NCI-H2107 (cell line): ENCODE measurements around the gene ASAP2.
"Not testable (repeated sequence)": the region's sequence is repeated elsewhere in the genome, so short reads cannot be mapped to it uniquely, and the experiment has no call there.

Experiments
- DNase-seq: peaks from one replicate; lab custom pipeline; 2025; lab: John Stamatoyannopoulos, UW

ASAP2 gene

DNA sequence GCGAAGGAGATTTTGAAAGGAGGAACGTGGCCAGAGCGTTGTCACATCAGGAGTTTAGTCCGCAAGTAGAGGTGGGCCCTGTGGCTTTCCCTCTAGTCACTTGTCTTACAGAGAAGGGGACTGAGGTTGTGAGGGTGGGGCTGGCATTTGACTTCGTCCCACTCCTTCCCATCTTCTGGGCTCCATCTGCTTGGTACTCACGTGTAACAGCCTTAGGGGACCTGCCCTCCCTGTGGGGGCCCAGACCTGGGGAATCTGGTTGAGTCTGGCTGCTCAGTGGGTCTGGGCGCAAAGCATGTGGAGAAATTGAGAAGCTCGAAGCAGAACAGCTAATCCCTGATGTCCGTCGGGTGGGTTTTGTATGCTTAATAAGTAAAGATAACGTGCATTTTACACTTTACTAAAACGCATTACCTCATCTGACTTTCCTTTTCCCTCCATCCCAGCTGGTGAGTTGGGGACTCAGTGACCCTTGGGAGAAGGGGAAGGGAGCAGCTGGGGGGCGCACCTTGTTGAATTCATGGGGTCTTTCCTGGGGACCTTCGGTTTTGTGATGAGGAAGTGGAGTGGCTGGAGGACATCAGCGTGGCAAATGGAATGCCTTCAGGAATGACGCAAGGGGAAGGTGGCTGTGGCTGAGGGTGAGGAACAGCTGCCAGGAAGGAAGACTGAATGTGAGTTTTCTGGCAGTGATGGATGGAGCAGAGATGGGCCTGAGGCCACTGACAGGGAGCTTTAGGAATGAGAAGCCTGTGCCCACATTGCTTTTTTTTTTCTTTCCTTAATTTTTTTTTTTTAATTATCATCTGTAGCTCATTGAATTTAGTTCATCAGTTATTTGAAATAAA is 44.8 kb downstream of the ASAP2 start:
- DNase-seq = no peak

DNA sequence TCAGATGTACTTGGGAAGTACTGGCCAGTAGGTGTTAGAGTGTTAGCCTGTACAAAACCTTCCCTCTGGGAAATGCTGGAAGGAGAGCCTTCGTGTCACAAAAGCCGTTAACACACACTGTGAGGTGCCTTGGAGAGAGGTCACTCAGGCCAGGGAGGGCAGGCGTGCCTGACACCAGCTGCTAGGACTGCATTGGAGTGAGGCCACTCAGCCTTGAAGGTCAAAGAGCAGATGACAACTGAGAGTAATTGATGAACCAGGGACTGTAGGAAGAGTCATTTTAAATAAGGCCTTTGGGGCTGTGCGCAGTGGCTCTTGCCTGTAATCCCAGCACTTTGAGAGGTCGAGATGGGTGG is 45.4 kb downstream of the ASAP2 start:
- DNase-seq = no peak

DNA sequence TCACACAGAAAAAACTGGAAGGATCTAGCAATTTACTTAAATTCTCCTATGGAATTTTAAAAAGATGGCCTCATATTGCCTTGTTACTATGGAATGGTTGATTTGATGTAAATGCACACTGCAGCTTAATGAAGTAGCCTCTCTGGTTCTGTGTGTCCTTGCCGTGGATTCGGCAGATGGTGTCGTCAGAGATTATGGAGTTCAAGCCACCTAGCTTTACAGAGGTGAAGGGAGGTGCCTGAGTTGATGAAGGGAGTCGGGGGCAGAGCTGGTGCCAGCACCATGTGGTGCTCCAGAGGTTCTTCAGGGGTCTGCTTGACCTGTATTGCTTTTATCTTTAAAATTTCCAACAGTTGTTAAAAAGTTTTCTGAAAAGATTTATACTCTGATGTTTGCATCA is 48.8 kb downstream of the ASAP2 start:
- DNase-seq = no peak

DNA sequence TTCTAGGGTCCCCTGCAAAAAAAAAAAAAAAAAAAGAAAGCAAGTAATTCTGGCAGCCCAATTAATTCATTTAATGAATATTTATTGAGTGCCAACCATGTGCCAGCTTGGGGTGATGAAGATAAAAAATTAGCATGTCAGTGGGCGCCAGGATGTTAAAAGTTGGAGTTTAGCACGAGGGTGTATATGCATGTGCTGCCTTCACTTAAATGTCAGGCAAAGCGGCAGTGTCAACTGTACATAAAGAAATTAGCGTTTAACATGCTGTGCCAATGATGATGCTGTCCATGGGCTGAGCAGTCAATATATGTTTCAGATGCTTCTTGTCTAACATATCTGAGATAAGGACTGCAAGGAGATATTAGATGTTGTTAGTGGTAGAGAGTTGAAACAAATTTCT is 49.5 kb downstream of the ASAP2 start:
- no peak for DNase-seq

DNA sequence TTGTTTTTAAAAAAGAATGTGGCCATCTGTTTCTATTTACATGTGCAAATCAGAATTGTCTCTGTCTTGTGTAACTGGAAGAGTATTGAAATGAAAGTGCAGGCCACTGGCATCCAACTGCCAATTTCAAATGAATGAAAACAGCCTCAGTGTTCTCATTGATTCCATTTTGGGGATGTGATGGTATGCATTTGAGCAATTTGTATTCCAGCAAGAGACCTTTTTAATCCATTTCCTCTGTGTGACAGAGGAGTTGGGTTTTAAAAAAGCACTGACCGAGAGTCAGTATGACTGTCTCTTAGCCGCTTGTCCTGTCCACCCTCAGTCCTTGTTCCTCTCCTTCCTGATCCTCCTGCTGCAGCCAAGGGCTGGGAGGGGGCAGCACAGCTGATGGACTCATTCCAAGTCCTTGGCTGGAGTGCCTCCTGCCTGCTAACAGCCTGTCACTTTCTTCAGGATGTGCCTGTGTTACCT is 50.0 kb downstream of the ASAP2 start:
- no peak for DNase-seq

DNA sequence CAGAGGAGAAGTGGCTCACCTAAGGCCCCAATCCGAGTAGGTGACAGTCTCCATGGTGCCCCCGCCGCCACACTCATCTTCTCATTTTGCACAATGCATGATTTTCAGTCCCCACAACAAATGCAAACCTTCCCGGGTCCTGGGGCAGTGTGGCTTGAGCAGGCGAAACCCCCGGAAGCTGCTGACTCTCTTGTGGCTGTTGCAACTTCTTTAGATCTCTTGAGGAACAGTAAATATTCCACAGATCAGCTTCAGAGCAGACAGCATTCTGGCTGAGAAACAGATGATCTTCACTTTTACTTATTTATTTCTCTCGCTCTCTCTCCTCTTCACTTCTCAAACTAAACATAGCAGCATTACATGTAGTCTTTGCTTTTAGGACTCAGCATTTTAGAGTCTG is 51.9 kb downstream of the ASAP2 start:
- DNase-seq = no peak

DNA sequence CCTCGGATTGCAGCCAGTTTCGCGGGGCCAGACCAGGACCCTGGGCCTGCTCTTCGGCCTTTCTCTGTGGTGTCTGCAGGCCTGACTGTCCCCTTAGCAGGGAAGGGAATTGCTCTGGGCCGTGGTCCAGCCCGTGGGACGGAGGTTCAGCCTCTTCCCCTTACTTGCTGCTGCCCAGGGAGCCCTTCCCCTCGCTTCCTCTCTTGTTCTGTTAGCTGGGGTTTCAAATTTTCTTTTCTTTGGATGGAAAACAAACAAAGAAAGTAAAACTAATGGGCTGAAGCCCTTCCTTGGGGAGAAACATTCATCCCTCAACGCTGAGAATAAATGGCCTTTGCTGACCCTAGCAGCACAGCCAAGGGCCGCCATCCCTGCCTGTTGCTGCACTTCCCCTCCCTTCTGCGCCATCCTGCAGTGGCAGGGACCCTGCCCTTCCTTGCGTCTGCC is 52.4 kb downstream of the ASAP2 start:
- DNase-seq = no peak

DNA sequence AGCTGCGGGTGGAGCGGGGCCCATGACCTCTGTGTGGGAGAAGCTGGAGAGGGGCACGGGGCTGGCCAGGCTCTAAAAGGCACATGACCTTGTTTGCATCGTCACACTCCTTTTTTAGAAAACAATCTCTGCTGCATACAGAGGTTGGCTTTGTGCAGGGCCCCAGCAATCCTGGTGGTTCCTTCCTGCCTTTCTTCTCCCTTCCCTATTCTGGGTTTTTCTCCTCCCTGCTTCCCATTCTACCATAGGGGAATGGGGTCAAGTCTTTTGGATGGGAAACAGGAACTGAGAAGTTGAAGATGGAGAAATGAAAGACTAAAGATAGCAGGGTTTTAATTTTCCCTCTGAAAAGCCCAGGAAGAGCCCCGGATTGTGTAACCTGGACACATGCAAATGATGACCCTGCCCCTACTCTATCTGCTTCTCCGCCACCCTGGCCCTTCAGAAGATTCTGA is 53.9 kb downstream of the ASAP2 start:
- no peak for DNase-seq

DNA sequence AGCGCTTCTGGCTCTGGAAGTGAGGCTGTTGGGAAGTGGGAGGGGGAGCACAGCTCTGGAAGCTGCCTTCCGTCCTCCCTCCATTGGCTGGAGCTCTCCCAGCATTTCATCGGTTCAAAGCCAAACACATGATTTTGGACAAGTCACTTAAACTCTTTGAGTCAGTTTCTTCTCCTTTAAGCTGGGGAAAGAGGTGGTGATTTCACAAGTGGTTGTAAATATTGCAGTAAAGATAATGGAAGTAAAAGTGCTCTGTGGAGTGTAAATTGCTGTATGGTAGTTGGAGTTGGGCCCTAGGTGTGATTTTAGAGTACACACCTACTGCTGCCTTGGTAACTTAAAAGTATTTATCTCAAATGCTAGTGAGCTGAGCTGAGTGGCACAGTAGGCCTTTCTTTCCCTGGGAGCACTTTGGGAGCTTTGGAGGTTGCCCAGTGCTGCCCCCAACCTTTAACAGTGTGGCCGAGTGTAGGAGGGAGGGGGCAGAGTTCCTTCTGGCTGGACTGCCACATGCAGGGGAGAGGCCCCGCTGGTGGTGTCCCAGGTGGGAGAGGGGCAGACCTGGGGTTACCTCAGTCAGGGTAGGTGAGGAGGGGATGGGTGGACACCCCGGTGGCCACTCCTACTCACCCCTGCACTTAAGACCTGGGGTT is 54.7 kb downstream of the ASAP2 start:
- no peak for DNase-seq

DNA sequence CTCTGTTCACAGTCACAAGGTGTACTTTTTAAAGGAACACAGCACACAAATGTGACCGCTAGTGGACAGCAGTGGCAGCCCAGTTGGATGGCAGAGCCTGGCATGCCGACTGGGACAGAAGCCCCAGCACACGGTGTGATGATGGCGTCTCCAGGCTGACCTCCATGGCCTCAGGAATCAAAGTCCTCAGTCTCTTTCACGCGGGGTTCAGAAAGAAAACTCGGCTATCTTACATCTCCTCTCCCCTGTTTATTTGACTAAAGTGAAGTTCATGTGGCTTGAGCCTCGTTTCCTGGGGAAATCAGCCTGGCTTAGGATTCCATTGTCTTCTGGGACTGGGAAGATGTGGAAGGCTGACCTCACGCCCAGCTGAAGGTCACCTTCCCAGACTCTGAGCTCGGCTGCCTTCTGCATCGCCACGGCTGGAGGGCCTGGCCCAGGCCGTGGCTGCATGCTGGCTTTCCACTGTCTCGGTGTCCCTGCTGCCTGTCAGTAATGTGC is 56.1 kb downstream of the ASAP2 start:
- no peak for DNase-seq

DNA sequence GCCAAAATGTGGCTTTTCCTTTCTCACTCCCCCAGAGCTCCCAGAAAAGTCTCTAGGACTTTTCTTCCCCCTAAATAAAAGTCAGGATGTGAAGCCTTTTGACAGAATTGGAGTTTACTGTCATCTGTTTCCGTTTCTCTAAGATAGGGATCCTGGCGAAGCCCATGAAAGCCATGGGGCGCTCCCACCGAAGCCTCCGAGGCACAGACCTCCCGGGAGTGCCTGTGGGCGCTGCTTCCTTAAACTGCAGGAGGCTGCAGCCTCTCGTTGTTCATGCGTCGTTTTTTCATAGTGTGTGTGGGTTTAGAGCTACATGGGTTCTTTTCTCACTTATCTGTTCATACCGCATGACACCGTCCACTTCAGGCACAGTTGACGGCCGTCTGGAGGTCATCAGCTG is 56.8 kb downstream of the ASAP2 start:
- no peak for DNase-seq

DNA sequence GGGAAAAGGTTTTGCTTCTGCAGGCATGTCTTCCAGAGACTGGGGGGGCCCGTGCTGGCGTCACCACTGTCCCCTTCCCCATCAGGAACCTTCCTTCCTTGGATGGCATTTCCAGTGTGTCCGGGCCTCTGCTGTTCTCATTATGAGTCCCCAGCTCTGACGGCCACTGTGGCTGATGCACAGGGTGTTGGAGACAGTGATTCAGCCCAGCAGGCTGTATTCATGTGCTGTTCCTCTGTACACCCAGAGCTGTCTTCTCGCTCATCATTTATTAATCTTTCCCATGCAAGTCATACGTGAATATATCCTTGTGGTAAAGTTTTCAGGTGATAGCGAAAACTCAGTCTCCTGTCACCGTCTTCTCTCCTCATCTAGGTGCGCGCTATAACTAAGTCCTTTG is 57.7 kb downstream of the ASAP2 start:
- DNase-seq = no peak

DNA sequence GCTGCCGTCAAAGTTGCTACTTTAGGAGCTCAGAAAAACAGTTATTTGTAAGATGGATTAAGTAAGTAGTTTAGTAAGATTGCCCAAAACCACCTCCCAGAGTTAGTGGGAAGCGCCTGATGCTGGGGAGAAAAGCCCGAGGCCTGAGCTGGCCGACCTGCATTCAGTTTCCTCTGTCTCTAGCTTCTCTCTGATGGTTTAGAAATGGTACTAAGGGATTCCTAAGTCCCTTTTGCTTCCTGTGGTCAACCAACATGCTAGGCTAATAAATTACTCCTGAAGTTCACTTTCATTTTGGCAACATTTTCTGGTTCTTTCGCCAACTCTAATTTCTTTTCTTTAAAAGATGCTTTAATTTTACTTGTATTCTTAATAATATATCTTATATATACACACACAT is 60.1 kb downstream of the ASAP2 start:
- DNase-seq = no peak

DNA sequence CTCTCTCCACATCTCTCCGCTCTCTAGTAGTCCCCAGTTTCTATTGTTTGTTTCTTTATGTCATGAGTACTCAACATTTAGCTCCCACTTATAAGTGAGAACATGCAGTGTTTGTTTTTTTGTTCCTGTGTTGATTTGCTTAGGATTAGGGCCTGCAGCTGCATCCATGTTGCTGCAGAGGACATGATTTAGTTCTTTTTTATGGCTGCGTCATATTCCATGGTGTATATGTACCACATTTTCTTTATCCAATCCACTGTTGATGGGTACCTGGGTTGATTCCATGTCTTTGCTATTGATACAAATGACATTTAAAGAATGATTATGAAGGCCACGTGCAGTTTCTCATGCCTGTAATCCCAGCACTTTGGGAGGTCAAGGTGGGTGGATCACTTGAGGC is 60.7 kb downstream of the ASAP2 start:
- not testable (repeated sequence) for DNase-seq

DNA sequence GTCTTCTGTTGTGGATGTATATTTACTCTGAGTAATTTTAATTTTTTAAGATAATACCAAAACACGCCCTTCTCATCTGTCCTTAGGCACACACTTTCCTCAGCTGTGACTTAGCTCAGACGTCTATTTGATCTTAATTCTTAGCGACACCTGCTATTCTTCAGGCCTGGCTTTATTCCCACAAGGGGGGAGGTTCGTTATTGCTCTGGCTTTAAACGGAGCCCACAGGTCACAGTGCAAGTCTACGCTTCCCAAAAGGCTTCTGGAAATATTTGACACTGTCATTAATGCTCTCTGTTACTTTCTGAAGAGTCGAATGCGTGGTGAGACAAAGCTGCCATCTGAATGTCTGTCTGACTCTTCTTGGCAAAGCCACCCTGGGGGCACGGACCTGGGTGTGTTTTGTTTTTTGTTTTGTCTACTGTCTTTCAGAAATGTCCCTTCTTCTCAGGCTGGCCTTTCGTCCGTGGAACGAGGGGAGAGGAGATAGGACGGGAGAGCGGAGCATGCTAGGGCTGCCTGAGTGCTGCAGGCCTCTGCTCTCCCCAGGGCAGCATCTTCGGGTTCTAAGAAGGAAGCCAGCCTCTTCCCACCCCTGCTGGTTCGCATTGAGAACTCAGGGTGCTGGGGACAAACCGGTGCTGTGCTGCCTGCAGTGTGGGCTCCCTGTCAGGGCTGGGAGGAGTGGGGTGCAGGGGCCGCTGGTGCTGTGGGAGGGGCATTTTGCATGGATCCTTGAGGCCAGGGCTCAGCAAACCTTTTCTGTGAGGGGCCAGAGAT is 61.9 kb downstream of the ASAP2 start:
- DNase-seq = no peak

DNA sequence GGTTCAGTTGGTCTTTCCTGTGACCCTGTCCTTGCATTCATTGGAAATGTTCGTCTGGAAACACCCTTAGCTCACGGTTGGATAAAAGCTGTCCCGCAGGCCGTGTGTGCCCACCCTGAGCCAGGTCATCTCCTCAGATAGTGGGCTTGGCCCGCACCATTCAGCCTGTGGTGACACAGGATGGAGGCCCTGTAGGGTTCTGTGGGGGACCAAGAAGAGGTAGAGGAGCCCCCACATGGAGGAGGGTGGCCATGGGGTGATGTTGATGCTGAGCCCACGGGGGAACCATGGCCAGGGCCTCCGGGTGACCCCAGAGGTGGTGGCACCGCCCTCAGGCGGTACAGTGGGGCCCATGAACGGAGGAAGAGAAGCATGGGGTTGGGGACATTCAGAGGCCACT is 62.7 kb downstream of the ASAP2 start:
- DNase-seq = no peak

DNA sequence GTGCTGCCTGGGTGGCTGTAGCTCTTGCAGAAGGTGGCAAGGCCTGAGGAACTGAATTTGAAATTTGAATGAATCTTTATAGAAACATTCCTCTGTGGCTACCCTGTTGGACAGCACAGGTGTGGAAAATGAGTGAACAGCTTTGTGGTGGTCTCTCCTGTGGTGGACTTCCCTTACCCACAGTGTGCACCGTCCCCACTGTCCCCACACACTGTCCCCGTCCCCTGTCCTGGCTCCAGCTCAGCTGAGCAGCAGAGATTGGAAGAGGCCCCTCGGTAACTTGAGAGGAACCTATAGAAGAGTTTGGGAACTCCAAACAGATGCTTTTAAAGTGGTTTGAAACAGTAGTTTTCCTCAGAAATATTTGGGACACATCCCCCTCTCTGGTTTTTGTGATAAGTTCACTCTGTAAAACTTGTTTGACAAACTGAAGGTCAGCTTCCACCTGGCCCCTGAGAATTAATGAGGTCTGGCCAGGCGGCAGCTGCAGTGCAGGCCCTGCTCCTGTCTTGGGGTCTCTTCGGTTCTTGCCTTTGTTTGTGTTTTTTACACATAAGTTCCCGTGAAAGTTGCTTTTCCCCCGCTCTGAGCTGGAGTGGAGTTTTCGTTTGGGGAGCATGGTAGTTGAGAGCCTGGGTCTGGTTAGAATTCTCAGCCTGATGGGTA is 63.2 kb downstream of the ASAP2 start:
- DNase-seq = no peak

DNA sequence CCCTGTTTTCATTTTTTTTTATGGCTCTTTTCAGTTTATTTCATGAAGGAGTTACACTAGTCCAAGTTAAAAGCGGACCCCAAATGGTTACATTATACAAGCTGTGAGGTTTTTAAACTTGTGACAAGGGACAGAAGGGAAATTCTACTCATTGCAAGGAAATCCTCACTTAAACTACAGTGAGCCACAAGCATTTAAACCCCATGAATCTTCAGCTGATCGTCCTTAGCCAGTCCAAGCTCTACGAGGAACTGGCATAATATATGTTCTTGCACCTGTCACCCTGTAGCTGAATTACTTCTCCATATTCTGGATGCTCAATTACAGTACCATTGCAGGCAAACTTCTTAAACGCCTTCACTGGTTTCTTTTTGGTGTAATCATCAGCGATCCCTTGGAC is 64.5 kb downstream of the ASAP2 start:
- DNase-seq = no peak

DNA sequence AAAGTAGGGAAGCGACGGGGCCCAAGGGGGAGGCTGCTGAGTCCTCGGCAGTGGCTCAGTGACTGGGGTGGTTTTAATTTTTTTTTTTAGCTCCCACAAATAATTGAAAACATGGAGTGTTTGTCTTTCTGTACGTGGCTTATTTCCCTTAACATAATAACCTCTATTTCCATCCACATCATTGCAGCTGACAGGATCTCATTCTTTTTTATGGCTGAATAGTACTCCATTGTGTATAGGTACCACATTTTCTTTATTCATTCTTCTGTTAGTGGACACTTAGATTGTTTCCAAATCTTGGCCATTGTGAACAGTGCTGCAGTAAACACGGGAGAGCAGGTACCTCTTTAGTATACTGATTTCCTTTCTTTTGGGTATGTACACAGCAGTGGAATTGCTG is 65.1 kb downstream of the ASAP2 start:
- DNase-seq = no peak

DNA sequence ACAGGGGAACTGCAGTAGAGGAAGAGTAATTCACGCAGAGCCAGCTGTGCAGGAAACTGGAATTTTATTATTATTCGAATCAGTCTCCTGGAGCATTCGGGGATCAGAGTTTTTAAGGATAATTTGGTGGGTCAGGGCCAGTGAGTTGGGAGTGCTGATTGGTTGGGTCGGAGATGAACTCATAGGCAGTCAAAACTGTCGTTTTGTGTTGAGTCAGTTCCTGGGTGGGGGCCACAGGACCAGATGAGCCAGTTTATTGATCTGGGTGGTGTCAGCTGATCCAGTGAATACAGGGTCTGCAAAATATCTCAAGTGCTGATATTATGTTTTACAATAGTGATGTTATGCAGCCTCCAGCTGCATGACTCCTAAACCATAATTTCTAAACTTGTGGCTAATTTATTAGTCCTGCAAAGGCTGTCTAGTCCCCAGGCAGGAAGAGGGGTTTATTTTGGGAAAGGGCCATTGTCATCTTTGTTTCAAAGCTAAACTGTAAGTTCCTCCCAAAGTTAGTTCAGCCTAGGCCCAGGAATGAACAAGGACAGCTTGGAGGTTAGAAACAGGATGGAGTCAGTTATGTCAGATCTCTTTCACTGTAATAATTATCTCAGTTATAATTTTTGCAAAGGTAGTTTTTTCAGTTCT is 67.0 kb downstream of the ASAP2 start:
- DNase-seq = no peak

DNA sequence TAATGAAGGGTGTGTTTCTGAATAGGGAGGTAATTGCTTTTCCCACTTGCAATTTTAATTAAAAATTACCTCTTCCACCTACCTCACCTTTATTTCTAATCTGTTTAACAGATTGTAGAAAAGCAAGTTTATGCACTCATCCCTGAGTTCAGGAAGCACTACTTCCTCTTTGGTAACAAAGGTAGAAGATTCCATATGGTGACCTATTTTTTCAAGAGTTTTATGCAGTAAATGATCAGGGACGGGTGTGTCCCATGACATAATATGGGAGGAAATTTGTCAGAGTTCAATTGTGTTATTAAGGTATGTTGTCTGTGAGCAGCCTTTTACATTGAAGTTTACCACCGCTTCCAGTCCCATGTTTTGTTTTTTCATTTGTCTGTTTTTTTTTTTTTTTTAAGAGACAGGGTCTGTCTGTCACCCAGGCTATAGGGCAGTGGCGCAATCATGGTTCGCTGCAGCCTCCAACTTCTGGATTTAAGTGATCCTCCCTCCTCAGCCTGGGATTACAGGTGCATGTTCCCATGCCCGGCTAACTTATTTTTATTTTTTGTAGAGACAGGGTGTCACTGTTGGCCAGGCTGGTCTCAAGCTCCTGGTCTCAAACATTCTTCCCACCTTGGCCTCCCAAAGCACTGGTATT is 68.2 kb downstream of the ASAP2 start:
- DNase-seq = no peak
